Astrocyte of the cerebellum (primary cell): ENCODE measurements around the gene FAM168A.

Source experiments
- DNase-seq: peaks from one replicate; pipeline ENCODE4 v3.0.0-alpha.2; 2011; ENCODE audit warnings: low read depth
- H3K4me3 ChIP-seq: 2 replicates; pipeline ENCODE4 v1.5.1; 2011; ENCODE audit warnings: mild to moderate bottlenecking, low read depth, low read length, moderate library complexity
- in situ Hi-C: cut with HindIII; loops from 2 replicates; pipeline ENCODE4 v1.10.0; 2017; ENCODE audit warnings: low sequenced_read_pairs
- TF ChIP-seq, protein P1 (sequence below): IDR thresholded peaks from 2 replicates; pipeline ENCODE4 v1.5.1; 2012; ENCODE audit warnings: low read length, low read depth, moderate library complexity, mild to moderate bottlenecking; ENCODE audit errors: missing control alignments

FAM168A gene

DNA sequence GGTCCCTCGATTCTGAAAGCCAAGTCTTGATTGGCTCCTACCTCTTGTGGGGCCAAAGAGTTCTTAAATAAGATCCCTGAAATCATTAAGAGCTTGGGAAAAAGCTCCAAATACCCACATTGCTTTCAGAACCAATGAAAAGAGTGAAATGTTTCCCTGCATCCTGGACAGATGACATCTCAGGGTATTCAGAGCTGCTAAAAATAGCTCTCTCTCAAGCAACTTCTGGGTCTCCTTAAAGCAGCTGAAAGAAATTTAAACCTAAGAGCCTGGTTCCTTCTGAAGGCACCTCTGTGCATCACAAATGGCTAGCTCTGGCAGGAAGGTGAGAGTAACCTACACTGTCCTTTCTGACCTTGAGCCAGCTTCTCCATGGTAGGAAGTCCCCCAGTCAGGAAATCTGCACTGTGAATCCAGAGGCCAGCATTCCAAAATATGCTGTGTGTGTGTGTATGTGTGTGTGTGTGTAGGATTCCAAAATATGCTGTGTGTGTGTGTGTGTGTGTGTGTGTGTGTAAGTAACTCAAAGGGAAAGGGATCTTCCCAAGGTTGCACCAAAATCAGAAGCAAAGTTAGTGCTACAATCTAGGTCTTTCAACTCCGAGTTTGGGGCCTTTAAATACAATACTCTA is 171.6 kb downstream of the FAM168A start:
- in situ Hi-C loops, result loop anchor here (10.0 kb wide), 1 partner anchor 88 kb away; no protein-coding TSS in a partner anchor
- TF ChIP-seq, protein P1, sequence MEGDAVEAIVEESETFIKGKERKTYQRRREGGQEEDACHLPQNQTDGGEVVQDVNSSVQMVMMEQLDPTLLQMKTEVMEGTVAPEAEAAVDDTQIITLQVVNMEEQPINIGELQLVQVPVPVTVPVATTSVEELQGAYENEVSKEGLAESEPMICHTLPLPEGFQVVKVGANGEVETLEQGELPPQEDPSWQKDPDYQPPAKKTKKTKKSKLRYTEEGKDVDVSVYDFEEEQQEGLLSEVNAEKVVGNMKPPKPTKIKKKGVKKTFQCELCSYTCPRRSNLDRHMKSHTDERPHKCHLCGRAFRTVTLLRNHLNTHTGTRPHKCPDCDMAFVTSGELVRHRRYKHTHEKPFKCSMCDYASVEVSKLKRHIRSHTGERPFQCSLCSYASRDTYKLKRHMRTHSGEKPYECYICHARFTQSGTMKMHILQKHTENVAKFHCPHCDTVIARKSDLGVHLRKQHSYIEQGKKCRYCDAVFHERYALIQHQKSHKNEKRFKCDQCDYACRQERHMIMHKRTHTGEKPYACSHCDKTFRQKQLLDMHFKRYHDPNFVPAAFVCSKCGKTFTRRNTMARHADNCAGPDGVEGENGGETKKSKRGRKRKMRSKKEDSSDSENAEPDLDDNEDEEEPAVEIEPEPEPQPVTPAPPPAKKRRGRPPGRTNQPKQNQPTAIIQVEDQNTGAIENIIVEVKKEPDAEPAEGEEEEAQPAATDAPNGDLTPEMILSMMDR, result no peak
- no peak overlapping the region for H3K4me3 ChIP-seq
- no peak for DNase-seq

DNA sequence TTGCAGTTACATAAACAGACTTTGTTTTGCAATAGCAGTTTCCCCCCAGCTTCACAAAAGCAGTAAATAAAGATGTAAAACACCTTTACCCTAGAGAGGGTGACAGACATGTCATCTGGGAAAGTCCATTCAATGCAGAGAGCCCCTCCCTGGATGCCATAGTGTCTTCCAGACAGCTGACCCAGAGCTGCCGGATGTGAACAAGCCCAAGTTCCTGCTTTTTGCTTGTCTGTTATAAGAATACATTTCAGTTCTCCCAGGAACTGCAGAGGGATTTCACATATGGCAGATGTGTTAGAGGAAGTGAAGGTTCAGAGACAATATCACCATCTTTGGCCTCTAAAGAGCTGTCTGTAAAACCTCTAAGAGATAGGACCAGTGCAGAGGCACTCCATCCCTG is 172.8 kb downstream of the FAM168A start:
- no peak for DNase-seq

DNA sequence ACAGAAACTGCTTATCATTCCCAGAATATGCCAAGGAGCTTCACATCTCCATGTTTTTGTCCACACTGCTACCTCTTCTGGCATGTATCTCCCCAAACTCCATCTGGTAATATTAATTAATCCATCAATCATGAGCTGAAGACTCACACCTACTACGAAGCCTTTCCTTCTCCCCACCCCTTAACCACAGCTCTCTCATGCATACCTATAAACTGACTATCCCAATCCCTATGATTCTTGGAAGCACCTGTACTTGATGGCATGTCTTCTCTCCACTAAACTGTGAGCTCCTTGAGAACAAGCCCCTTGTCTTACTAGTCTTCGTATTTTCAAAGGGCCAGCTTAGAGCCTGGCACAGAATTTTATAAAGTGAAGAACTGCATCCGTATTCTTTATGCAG is 174.4 kb downstream of the FAM168A start:
- TF ChIP-seq, protein P1, result no peak
- in situ Hi-C loops, result loop anchor here (10.0 kb wide), 1 partner anchor 91 kb away; no protein-coding TSS in a partner anchor
- H3K4me3 ChIP-seq, result no peak overlapping the region
- no peak for DNase-seq

More for the DNA sequence above, 172.8 kb downstream of the FAM168A start:
- no peak overlapping the region for H3K4me3 ChIP-seq
- TF ChIP-seq, protein P1, result no peak
- in situ Hi-C loops, result loop anchor here (10.0 kb wide), 1 partner anchor 90 kb away; no protein-coding TSS in a partner anchor

- in situ Hi-C loops, result loop anchor here (10.0 kb wide), 1 partner anchor 92 kb away; no protein-coding TSS in a partner anchor
- DNase-seq, result no peak
- no peak overlapping the region for H3K4me3 ChIP-seq
- TF ChIP-seq, protein P1, result no peak
Observed at GRCh38 chr11:73422886-73423285, 175.0 kb downstream of the FAM168A start.

- in situ Hi-C loops, result loop anchor here (10.0 kb wide), 1 partner anchor 95 kb away; no protein-coding TSS in a partner anchor
- TF ChIP-seq, protein P1, result no peak
- no peak for DNase-seq
- H3K4me3 ChIP-seq, result no peak overlapping the region
Observed at GRCh38 chr11:73420136-73420535, 177.8 kb downstream of the FAM168A start.

- no peak overlapping the region for H3K4me3 ChIP-seq
- in situ Hi-C loops, result no loop called here
- DNase-seq, result no peak
- TF ChIP-seq, protein P1, result no peak
Observed at GRCh38 chr11:73416786-73417185, 181.1 kb downstream of the FAM168A start.
